Endodermal cell (in vitro differentiated cells): ENCODE results near the gene GOSR2. TPM values are rescaled to one million over a fixed set of nuclear protein-coding genes. Genes with fewer than 3 reads are reported as not detected.

ENCODE experiments used
- DNase-seq: peaks from one replicate; pipeline ENCODE4 v3.0.0-alpha.2; 2017
- H3K27ac ChIP-seq: 2 replicates; pipeline ENCODE4 v1.5.1; 2013; ENCODE audit warnings: mild to moderate bottlenecking, low read depth, low read length, moderate library complexity
- H3K27me3 ChIP-seq: 2 replicates; pipeline ENCODE4 v1.6.1; 2013; ENCODE audit warnings: mild to moderate bottlenecking, low read length, moderate library complexity; ENCODE audit not compliant: insufficient read depth, control insufficient read depth, poor library complexity, severe bottlenecking
- H3K36me3 ChIP-seq: 2 replicates; pipeline ENCODE4 v1.7.0; 2013; ENCODE audit warnings: mild to moderate bottlenecking, low read length, moderate library complexity; ENCODE audit not compliant: control insufficient read depth, insufficient read depth
- H3K4me1 ChIP-seq: one replicate; pipeline ENCODE4 v1.7.0; 2013; ENCODE audit warnings: low read length; ENCODE audit not compliant: control insufficient read depth, insufficient read depth
- H3K4me3 ChIP-seq: 2 replicates; pipeline ENCODE4 v1.5.1; 2013; ENCODE audit warnings: mild to moderate bottlenecking, low read length, moderate library complexity
- H3K9ac ChIP-seq: 2 replicates; pipeline ENCODE4 v1.6.1; 2013; ENCODE audit warnings: mild to moderate bottlenecking, low read length, moderate library complexity; ENCODE audit not compliant: poor library complexity, severe bottlenecking; ENCODE audit errors: extremely low read depth
- H3K9me3 ChIP-seq: 2 replicates; pipeline ENCODE4 v1.6.1; 2013; ENCODE audit warnings: mild to moderate bottlenecking, low read length, moderate library complexity; ENCODE audit not compliant: control insufficient read depth
- H3K27ac Mint-ChIP-seq: 2 replicates; pipeline ENCODE4 v1.8.0; 2020; ENCODE audit warnings: mixed read lengths
- H3K27me3 Mint-ChIP-seq: 2 replicates; pipeline ENCODE4 v1.8.0; 2021; ENCODE audit warnings: mild to moderate bottlenecking, mixed read lengths; ENCODE audit not compliant: insufficient read depth
- H3K36me3 Mint-ChIP-seq: 2 replicates; pipeline ENCODE4 v1.8.0; 2020; ENCODE audit warnings: low read depth, mixed read lengths
- H3K4me1 Mint-ChIP-seq: 2 replicates; pipeline ENCODE4 v1.8.0; 2020; ENCODE audit warnings: mixed read lengths
- H3K4me3 Mint-ChIP-seq: 2 replicates; pipeline ENCODE4 v1.8.0; 2020; ENCODE audit warnings: mild to moderate bottlenecking, moderate library complexity, mixed read lengths
- H3K9me3 Mint-ChIP-seq: 2 replicates; pipeline ENCODE4 v1.8.0; 2020; ENCODE audit warnings: mild to moderate bottlenecking, mixed read lengths
- WGBS, 2 experiments: methylation state at CpG; one replicate each; pipeline versions ENCODE4 v1.1.5 to v1.1.7; 2013; ENCODE audit warnings: missing lambda C conversion rate in 2 of 2, mixed read lengths in 1 of 2; ENCODE audit not compliant: insufficient coverage in 1 of 2, insufficient read length in 1 of 2; 5-methylcytosine and 5-hydroxymethylcytosine counted together
- total RNA-seq, 2 donors: library from RNA; stranded (reverse); fragmentation: NEBNext Ultra II Directional in 1 of 2; extraction: Animal tissue kit (Norgen Biotek cat#: 25700) in 1 of 2; gene quantifications; 2 replicates in 1 of 2; 3 replicates in 1 of 2; pipeline ENCODE4 v1.2.1, GENCODE V29; 2021
- TF ChIP-seq, protein P1 (sequence below): fragments of 200-600 bp; sonication (generic); conservative IDR thresholded peaks from 2 replicates; pipeline ENCODE4 v1.5.0; 2021; ENCODE audit warnings: antibody characterized with exemption, mild to moderate bottlenecking

The GOSR2 gene
- total RNA-seq, 2 donors from 2014 or later = 51.9 to 65.5 TPM

DNA sequence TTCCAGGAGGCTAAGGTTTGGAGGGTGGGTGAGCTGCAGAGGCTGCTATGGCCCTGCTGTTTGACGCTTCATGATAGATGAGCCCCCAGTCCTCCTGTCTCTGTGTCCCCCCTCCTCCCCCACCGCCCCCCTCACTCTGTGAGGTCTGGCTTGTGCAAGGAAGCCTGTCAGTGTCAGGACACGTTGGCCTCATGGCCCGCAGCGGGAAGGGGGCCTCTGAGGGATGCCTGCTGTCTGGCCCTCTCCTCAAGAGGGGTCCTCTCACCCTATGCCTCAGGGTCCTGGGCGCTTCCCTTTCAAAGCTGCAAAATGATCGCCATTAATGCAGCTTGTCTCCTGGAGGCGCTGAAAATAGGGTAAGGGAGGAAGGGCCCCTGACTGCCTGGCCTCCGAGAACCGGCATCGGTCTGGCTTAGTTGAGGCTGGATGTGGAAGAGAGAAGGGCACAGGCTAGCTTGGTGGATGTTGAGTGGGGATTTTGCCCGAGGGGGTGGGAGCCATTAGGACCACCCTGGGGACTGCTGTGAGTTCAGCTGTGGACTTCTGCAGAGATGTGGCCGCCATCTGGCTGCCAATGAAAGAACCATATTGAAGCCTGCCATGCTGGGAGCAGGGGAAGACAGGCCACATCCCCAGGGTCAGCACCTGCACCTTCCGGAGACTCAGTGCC is 14.8 kb upstream of the GOSR2 start:
- WGBS, 2 experiments = 85 to 94% methylated on average over 2 to 14 of the region's 14 CpGs
- Mint-ChIP-seq H3K4me3 (no peak overlapping the region), H3K9me3 (no peaks in the 10 kb centered on the region), H3K27me3 (peaks cover 6% of the 10 kb centered on the region), H3K27ac (no peak overlapping the region), H3K4me1 (peaks cover 2% of the 10 kb centered on the region), H3K36me3 (no peaks in the 10 kb centered on the region)
- no peak for DNase-seq
- TF ChIP-seq, protein P1, sequence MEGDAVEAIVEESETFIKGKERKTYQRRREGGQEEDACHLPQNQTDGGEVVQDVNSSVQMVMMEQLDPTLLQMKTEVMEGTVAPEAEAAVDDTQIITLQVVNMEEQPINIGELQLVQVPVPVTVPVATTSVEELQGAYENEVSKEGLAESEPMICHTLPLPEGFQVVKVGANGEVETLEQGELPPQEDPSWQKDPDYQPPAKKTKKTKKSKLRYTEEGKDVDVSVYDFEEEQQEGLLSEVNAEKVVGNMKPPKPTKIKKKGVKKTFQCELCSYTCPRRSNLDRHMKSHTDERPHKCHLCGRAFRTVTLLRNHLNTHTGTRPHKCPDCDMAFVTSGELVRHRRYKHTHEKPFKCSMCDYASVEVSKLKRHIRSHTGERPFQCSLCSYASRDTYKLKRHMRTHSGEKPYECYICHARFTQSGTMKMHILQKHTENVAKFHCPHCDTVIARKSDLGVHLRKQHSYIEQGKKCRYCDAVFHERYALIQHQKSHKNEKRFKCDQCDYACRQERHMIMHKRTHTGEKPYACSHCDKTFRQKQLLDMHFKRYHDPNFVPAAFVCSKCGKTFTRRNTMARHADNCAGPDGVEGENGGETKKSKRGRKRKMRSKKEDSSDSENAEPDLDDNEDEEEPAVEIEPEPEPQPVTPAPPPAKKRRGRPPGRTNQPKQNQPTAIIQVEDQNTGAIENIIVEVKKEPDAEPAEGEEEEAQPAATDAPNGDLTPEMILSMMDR = no peak
- Histone ChIP-seq H3K4me3 (no peak overlapping the region), H3K9ac (no peak overlapping the region), H3K4me1 (no peaks in the 10 kb centered on the region), H3K27ac (no peak overlapping the region), H3K36me3 (no peaks in the 10 kb centered on the region), H3K27me3 (no peaks in the 10 kb centered on the region), H3K9me3 (no peaks in the 10 kb centered on the region)

DNA sequence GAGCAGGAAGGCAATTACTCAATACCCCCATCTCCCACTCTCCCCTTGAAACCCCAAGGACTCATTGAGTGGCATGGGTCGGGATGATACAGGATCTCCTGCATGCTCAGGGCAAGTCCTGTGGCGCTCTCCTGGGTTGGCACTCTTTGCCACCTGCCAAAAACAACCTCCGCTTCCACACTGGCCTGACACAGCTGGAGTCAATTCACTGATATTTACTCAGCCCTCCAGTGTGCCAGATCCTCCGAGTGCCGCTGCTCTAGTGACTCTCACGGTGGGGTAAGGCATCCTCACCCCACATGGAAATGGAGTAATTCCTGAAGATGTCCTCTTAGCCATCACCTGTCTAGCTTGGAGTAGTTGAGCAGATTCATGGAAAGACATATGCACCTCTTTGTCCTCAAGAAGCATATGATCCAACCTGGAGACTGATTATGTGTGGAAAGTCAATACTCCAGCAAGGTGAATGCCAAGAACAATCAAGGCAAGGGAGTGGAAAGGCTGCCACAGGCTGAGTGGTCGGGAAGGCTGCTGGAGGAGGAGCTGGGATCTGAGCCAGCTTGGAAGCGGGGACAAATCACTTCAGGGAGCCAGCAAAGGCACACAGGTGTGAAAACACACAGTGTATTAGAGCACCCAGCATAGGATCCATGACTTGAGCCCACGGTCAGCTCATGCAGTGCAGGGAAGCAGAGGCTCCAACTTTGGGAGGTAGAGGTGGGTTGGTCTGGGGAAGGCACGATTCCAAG is 12.6 kb upstream of the GOSR2 start:
- Mint-ChIP-seq H3K27me3 (peaks cover 14% of the 10 kb centered on the region), H3K4me1 (peaks cover 2% of the 10 kb centered on the region), H3K4me3 (no peak overlapping the region), H3K9me3 (no peaks in the 10 kb centered on the region), H3K36me3 (no peaks in the 10 kb centered on the region), H3K27ac (no peak overlapping the region)
- Histone ChIP-seq H3K9ac (no peak overlapping the region), H3K36me3 (no peaks in the 10 kb centered on the region), H3K27me3 (no peaks in the 10 kb centered on the region), H3K4me3 (no peak overlapping the region), H3K4me1 (no peaks in the 10 kb centered on the region), H3K9me3 (no peaks in the 10 kb centered on the region), H3K27ac (no peak overlapping the region)
- TF ChIP-seq, protein P1 = no peak
- no peak for DNase-seq
- 86 to 91% methylated on average over 8 to 10 of the region's 10 CpGs for WGBS, 2 experiments

DNA sequence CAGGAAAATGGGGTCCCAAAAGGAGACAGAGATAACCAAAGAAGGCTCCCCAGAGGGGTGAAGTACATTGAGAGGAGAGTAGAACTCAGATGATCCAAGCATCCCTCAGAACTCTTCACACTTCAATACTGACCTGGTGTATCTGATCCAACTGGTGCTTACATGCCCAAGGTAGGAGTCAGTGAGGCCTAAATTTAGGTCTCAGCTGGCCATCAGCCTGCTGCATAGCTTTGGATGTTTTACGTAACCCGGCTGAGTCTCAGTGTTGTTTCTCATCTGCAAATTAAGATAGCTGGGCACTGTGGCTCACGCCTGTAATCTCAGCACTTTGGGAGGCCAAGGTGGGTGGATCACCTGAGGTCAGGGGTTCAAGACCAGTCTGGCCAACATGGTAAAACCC is 11.6 kb upstream of the GOSR2 start:
- DNase-seq = no peak
- H3K27ac ChIP-seq = no peak overlapping the region
- Mint-ChIP-seq H3K27ac (no peak overlapping the region), H3K27me3 (peaks cover 15% of the 10 kb centered on the region), H3K4me1 (no peaks in the 10 kb centered on the region), H3K36me3 (no peaks in the 10 kb centered on the region), H3K4me3 (no peak overlapping the region), H3K9me3 (no peaks in the 10 kb centered on the region)
- TF ChIP-seq, protein P1 = no peak
- no peak overlapping the region for H3K4me3 ChIP-seq
- no peaks in the 10 kb centered on the region for H3K36me3 ChIP-seq
- 92 to 98% methylated on average over 3 of the region's 3 CpGs for WGBS, 2 experiments
- H3K27me3 ChIP-seq = no peaks in the 10 kb centered on the region
- no peak overlapping the region for H3K9ac ChIP-seq
- no peaks in the 10 kb centered on the region for H3K9me3 ChIP-seq
- no peaks in the 10 kb centered on the region for H3K4me1 ChIP-seq
